IPS-15b (cell line): ENCODE measurements around the gene C14orf132.

Experiments used
- H3K27me3 ChIP-seq: one replicate; pipeline ENCODE4 v1.6.1; 2013; ENCODE audit warnings: low read length; ENCODE audit not compliant: control insufficient read depth, insufficient read depth
- H3K36me3 ChIP-seq: one replicate; pipeline ENCODE4 v1.6.1; 2013; ENCODE audit warnings: low read length; ENCODE audit not compliant: control insufficient read depth, insufficient read depth
- H3K4me1 ChIP-seq: one replicate; pipeline ENCODE4 v1.6.1; 2013; ENCODE audit warnings: mild to moderate bottlenecking, low read length; ENCODE audit not compliant: control insufficient read depth, insufficient read depth
- H3K4me3 ChIP-seq: one replicate; pipeline ENCODE4 v1.5.1; 2013; ENCODE audit warnings: low read depth, low read length
- H3K9ac ChIP-seq: one replicate; pipeline ENCODE4 v1.6.1; 2013; ENCODE audit warnings: low read depth, mild to moderate bottlenecking, low read length
- H3K9me3 ChIP-seq: one replicate; pipeline ENCODE4 v1.6.1; 2013; ENCODE audit warnings: mild to moderate bottlenecking, low read length; ENCODE audit not compliant: control insufficient read depth, insufficient read depth

C14orf132 gene

GRCh38 chr14:96042248-96042930 lies 3.2 kb downstream of the C14orf132 start:
- Histone ChIP-seq H3K9me3 (no peaks in the 10 kb centered on the region), H3K4me1 (no peaks in the 10 kb centered on the region), H3K36me3 (no peaks in the 10 kb centered on the region), H3K4me3 (no peak overlapping the region), H3K27me3 (peaks cover 27% of the 10 kb centered on the region), H3K9ac (no peak overlapping the region)

DNA sequence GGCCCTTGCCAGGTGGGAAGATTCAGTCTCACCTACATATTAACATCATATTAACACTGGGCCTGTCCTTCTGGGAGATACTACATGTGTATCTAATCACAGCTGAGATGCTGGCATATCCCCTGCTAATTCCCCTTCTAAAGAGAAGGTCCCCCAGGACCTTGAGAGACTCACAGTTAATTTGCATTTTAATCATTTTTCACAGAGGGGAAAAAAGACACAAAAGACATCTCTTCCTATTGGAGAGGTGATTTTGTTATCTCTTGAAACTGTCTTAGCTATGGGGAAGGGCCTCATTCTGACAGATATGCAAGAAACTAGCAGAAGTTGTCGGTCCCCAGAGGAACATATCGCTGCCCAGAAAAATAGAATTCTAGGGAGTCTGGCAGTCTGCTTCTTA lies 7.5 kb downstream of the C14orf132 start:
- Histone ChIP-seq H3K9ac (no peak overlapping the region), H3K27me3 (no peaks in the 10 kb centered on the region), H3K4me1 (no peaks in the 10 kb centered on the region), H3K4me3 (no peak overlapping the region), H3K9me3 (no peaks in the 10 kb centered on the region), H3K36me3 (no peaks in the 10 kb centered on the region)

DNA sequence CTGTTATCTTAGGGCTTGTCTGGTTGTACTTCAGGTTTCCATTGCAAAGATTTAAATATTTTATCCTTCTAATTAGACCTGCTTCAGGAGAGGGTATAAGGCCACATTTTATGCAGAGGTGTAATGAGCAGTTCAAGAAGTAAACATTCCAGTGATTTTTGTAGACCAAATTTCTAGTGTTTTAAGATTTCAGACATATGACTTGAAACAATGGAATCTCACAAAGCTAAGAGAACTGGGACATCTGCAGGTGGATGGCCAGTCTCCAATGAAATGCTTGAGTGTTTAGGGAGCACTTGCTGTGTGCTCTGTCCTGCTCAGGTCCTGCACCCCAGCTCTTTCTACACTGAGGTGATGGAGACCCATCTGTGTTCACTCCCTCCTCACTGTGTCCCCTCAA lies 7.9 kb downstream of the C14orf132 start:
- Histone ChIP-seq H3K4me3 (no peak overlapping the region), H3K4me1 (no peaks in the 10 kb centered on the region), H3K9me3 (no peaks in the 10 kb centered on the region), H3K9ac (no peak overlapping the region), H3K27me3 (no peaks in the 10 kb centered on the region), H3K36me3 (no peaks in the 10 kb centered on the region)

GRCh38 chr14:96049932-96050331 lies 10.8 kb downstream of the C14orf132 start:
- Histone ChIP-seq H3K27me3 (no peaks in the 10 kb centered on the region), H3K9ac (no peak overlapping the region), H3K4me1 (no peaks in the 10 kb centered on the region), H3K9me3 (no peaks in the 10 kb centered on the region), H3K36me3 (no peaks in the 10 kb centered on the region), H3K4me3 (no peak overlapping the region)

DNA sequence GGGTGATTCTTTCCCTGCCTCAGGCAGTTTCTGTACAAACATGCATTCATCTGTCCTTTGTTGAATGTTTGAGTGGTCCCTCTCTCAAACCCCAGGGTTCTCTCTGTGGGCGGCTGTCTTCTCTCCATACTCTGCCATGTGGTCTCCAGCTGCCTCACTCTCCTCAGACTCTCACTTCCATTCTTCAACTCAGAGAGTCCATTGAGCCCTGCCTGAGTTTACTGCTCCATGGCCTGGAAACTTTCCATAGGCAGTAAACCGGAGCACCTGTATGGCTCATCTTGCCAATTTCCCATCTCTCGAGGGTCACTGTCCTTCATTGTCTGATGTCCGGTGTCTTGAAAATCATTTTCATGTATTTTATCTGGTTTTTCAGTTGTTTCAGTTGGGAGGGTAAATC lies 11.3 kb downstream of the C14orf132 start:
- Histone ChIP-seq H3K4me3 (no peak overlapping the region), H3K27me3 (no peaks in the 10 kb centered on the region), H3K36me3 (no peaks in the 10 kb centered on the region), H3K9ac (no peak overlapping the region), H3K4me1 (no peaks in the 10 kb centered on the region), H3K9me3 (no peaks in the 10 kb centered on the region)

- H3K27me3 ChIP-seq, result no peaks in the 10 kb centered on the region
- no peaks in the 10 kb centered on the region for H3K9me3 ChIP-seq
- H3K36me3 ChIP-seq, result no peaks in the 10 kb centered on the region
- H3K4me1 ChIP-seq, result no peaks in the 10 kb centered on the region
- no peak overlapping the region for H3K4me3 ChIP-seq
- H3K9ac ChIP-seq, result no peak overlapping the region
Measured at GRCh38 chr14:96051231-96051630, 12.1 kb downstream of the C14orf132 start.

- no peaks in the 10 kb centered on the region for H3K36me3 ChIP-seq
- H3K4me3 ChIP-seq, result no peak overlapping the region
- no peaks in the 10 kb centered on the region for H3K27me3 ChIP-seq
- no peaks in the 10 kb centered on the region for H3K9me3 ChIP-seq
- H3K4me1 ChIP-seq, result no peaks in the 10 kb centered on the region
- H3K9ac ChIP-seq, result no peak overlapping the region
Measured at GRCh38 chr14:96051642-96052540, 12.7 kb downstream of the C14orf132 start.

DNA sequence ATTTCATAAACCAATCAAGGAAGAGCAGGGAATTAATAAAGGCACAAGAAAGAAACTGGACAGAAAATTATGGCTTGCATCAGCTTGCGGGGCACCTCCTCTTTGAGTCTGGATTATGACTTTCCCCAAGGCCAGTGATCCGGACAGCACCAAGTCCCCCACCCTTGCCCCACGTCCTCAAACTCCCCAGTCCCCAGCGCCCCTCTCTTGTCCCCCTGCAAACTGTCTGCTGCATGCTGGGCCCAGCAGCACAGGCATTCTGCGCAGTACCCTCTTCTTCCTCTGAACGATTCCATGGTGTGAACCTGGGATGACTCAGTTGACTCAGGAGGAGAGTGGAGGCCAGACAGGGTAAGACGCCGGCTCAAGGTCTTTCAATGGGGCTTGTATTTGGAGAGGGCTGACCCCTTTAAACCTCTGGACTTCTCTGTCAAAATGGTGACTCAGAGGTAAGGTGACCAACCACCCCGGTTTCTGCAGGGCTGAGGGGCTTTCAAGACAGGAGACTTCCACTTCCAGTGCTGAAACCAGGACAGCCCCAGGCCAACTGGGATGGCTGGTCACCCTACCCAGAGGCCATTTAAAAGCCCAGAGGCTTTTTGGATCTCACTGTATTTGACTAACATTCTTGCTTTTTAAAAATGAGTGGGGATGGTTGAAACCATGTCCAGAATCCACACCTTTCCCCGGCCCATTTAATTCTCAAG lies 13.5 kb downstream of the C14orf132 start:
- Histone ChIP-seq H3K4me1 (no peaks in the 10 kb centered on the region), H3K36me3 (no peaks in the 10 kb centered on the region), H3K9me3 (no peaks in the 10 kb centered on the region), H3K4me3 (no peak overlapping the region), H3K27me3 (no peaks in the 10 kb centered on the region), H3K9ac (no peak overlapping the region)

GRCh38 chr14:96053248-96053599 lies 14.1 kb downstream of the C14orf132 start:
- no peak overlapping the region for H3K4me3 ChIP-seq
- H3K4me1 ChIP-seq, result no peaks in the 10 kb centered on the region
- no peak overlapping the region for H3K9ac ChIP-seq
- H3K9me3 ChIP-seq, result no peaks in the 10 kb centered on the region
- H3K27me3 ChIP-seq, result no peaks in the 10 kb centered on the region
- no peaks in the 10 kb centered on the region for H3K36me3 ChIP-seq

DNA sequence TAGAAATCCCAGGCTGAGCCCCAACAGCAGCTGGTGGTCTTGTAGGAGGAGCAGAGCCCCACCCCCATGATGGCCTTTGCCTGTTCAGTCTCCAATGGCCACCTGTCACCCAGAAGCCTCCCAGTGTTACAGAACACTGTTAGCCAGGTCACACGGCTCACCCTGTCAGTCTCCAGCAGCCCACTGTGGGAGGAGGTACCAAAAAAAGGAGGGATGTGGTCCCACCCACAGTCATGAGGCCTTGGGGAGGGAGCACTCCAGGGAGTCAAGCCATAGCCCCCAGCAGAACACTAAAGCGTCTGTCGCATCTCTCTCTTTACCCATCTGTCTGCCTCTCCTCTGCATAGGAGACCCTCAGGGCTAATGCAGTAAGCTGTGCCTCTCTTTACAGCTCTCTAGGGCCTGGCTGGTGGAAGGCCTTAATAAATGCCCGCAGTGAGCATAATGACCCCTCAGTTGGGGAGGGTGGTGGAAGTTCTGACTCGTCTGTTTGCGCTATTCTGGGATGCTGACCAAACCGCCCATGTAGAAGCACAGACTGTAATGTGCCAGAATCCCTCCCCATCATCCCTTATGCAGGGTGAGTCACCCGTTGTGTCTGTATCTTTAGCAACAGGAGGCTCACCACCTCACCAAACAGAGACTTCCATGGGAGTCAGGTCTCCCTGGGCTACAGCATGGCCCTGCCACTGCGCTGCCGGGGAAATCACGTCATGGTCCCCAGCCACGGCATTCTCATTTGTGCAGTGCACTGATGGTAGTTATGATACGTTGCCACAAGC lies 14.6 kb downstream of the C14orf132 start:
- Histone ChIP-seq H3K27me3 (no peaks in the 10 kb centered on the region), H3K4me3 (no peak overlapping the region), H3K4me1 (no peaks in the 10 kb centered on the region), H3K9ac (no peak overlapping the region), H3K36me3 (no peaks in the 10 kb centered on the region), H3K9me3 (no peaks in the 10 kb centered on the region)

GRCh38 chr14:96054661-96055060 lies 15.5 kb downstream of the C14orf132 start:
- H3K36me3 ChIP-seq, result no peaks in the 10 kb centered on the region
- H3K4me3 ChIP-seq, result no peak overlapping the region
- no peaks in the 10 kb centered on the region for H3K9me3 ChIP-seq
- H3K9ac ChIP-seq, result no peak overlapping the region
- no peaks in the 10 kb centered on the region for H3K27me3 ChIP-seq
- H3K4me1 ChIP-seq, result no peaks in the 10 kb centered on the region
